Fibroblast of skin of right biceps (primary cell): ENCODE measurements around the gene CD300LF.

Source experiments
- DNase-seq: peaks from one replicate; pipeline ENCODE4 v3.0.0-alpha.2; 2013

CD300LF gene

GRCh38 chr17:74712756-74713155 lies at the start of gene CD300LF:
CD300LF (minus strand) TSS chr17:74712923; CDS start chr17:74712866, 57 bp downstream.
- DNase-seq: no peak

- DNase-seq: no peak
These were observed 49.2 kb upstream of the CD300LF start for GRCh38 chr17:74761931-74762330.

- no peak for DNase-seq
These were observed 48.7 kb upstream of the CD300LF start for GRCh38 chr17:74761419-74761818.

- no peak for DNase-seq
These were observed 47.8 kb upstream of the CD300LF start for GRCh38 chr17:74760404-74761105.

- DNase-seq: no peak
These were observed 47.2 kb upstream of the CD300LF start for GRCh38 chr17:74759941-74760340.

GRCh38 chr17:74759243-74759801 lies 46.6 kb upstream of the CD300LF start:
- DNase-seq: no peak

- no peak for DNase-seq
These were observed 46.1 kb upstream of the CD300LF start for GRCh38 chr17:74758848-74759168.

GRCh38 chr17:74757931-74758847 lies 45.5 kb upstream of the CD300LF start:
- DNase-seq: no peak

- DNase-seq: no peak
These were observed 44.8 kb upstream of the CD300LF start for GRCh38 chr17:74757502-74757901.

GRCh38 chr17:74756891-74757290 lies 44.2 kb upstream of the CD300LF start:
- DNase-seq: no peak

GRCh38 chr17:74755533-74755932 lies 42.8 kb upstream of the CD300LF start:
- no peak for DNase-seq

GRCh38 chr17:74754832-74755231 lies 42.1 kb upstream of the CD300LF start:
- DNase-seq: no peak

- DNase-seq: no peak
These were observed 40.2 kb upstream of the CD300LF start for GRCh38 chr17:74752822-74753401.

GRCh38 chr17:74752415-74752814 lies 39.7 kb upstream of the CD300LF start:
- no peak for DNase-seq

GRCh38 chr17:74750327-74751069 lies 37.8 kb upstream of the CD300LF start:
- no peak for DNase-seq

- DNase-seq: no peak
These were observed 37.3 kb upstream of the CD300LF start for GRCh38 chr17:74750039-74750326.

GRCh38 chr17:74749279-74750038 lies 36.7 kb upstream of the CD300LF start:
- peak; percentile 23 for DNase-seq

- peak; percentile 89 for DNase-seq
These were observed 36.0 kb upstream of the CD300LF start, which contains the start of gene NHERF1 for GRCh38 chr17:74748529-74749278. NHERF1 (plus strand) TSS chr17:74748628; CDS start chr17:74748847, 219 bp downstream.

- DNase-seq: no peak
These were observed 35.5 kb upstream of the CD300LF start for GRCh38 chr17:74748279-74748528.

GRCh38 chr17:74746922-74747321 lies 34.2 kb upstream of the CD300LF start:
- no peak for DNase-seq

GRCh38 chr17:74746376-74746775 lies 33.7 kb upstream of the CD300LF start:
- no peak for DNase-seq
